ENCODE measurements around the gene CCDC138.

GRCh38 chr2:108896741-108897140, 110.2 kb downstream of the CCDC138 start:
- no peak for TF ChIP-seq EZH2 (IDR thresholded peaks at IDR 0.05)
- no peak for TF ChIP-seq POLR2AphosphoS5 (IDR thresholded peaks at IDR 0.05; ENCODE audit: borderline replicate concordance, low read depth, low read length)

Data from SK-N-MC (cell line).